Left ventricle myocardium inferior (tissue), 1 donor: ENCODE results near the gene CHST13. TPM values are rescaled to one million over a fixed set of nuclear protein-coding genes. Genes with fewer than 3 reads are reported as not detected.

Experiments
- DNase-seq: peaks from one replicate; pipeline ENCODE4 v3.0.0-alpha.2; 2020
- H3K27ac ChIP-seq: fragments of 200-600 bp; replicated peaks from 2 replicates; pipeline ENCODE4 v1.8.0; 2021
- H3K27me3 ChIP-seq: fragments of 200-600 bp; 2 replicates; pipeline ENCODE4 v1.8.0; 2021; ENCODE audit warnings: low read depth
- H3K36me3 ChIP-seq: fragments of 200-600 bp; 2 replicates; pipeline ENCODE4 v1.8.0; 2021
- H3K4me1 ChIP-seq: fragments of 200-600 bp; 2 replicates; pipeline ENCODE4 v1.8.0; 2021
- H3K4me3 ChIP-seq: fragments of 200-600 bp; 2 replicates; pipeline ENCODE4 v1.8.0; 2021; ENCODE audit warnings: mild to moderate bottlenecking, moderate library complexity
- H3K9me3 ChIP-seq: fragments of 200-600 bp; replicated peaks from 2 replicates; pipeline ENCODE4 v1.8.0; 2021
- intact Hi-C: fragments of 100-400 bp; cut with micrococcal nuclease; formaldehyde crosslinking; loops from one replicate; pipeline ENCODE4 v1.11.0; 2022
- total RNA-seq: library from RNA; stranded (reverse); fragmentation: NEBNext Ultra II Directional; extraction: Animal tissue kit (Norgen Biotek cat#: 25700); gene quantifications from one replicate; pipeline ENCODE4 v1.2.1, GENCODE V29; 2021
- TF ChIP-seq, protein P1 (sequence below): fragments of 200-600 bp; IDR thresholded peaks from 2 replicates; pipeline ENCODE4 v1.8.0; 2021; ENCODE audit warnings: antibody characterized with exemption, mild to moderate bottlenecking, borderline replicate concordance
- donor health status: DM: no; HTN: yes; CAD: no; lungs with severe emphysema.

Gene CHST13
- total RNA-seq, 1 donor from 2014 or later: 0.11 TPM

- no peak for DNase-seq
- Histone ChIP-seq H3K4me1 (peaks cover 10% of the 10 kb centered on the region), H3K4me3 (peak overlapping the region; percentile 6), H3K27me3 (peaks cover 55% of the 10 kb centered on the region), H3K36me3 (no peaks in the 10 kb centered on the region), H3K27ac (no peak overlapping the region), H3K9me3 (no peaks in the 10 kb centered on the region)
- TF ChIP-seq, protein P1, sequence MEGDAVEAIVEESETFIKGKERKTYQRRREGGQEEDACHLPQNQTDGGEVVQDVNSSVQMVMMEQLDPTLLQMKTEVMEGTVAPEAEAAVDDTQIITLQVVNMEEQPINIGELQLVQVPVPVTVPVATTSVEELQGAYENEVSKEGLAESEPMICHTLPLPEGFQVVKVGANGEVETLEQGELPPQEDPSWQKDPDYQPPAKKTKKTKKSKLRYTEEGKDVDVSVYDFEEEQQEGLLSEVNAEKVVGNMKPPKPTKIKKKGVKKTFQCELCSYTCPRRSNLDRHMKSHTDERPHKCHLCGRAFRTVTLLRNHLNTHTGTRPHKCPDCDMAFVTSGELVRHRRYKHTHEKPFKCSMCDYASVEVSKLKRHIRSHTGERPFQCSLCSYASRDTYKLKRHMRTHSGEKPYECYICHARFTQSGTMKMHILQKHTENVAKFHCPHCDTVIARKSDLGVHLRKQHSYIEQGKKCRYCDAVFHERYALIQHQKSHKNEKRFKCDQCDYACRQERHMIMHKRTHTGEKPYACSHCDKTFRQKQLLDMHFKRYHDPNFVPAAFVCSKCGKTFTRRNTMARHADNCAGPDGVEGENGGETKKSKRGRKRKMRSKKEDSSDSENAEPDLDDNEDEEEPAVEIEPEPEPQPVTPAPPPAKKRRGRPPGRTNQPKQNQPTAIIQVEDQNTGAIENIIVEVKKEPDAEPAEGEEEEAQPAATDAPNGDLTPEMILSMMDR: no peak
- intact Hi-C loops: no loop called here
Observed at GRCh38 chr3:126541628-126542339, 17.8 kb downstream of the CHST13 start.

DNA sequence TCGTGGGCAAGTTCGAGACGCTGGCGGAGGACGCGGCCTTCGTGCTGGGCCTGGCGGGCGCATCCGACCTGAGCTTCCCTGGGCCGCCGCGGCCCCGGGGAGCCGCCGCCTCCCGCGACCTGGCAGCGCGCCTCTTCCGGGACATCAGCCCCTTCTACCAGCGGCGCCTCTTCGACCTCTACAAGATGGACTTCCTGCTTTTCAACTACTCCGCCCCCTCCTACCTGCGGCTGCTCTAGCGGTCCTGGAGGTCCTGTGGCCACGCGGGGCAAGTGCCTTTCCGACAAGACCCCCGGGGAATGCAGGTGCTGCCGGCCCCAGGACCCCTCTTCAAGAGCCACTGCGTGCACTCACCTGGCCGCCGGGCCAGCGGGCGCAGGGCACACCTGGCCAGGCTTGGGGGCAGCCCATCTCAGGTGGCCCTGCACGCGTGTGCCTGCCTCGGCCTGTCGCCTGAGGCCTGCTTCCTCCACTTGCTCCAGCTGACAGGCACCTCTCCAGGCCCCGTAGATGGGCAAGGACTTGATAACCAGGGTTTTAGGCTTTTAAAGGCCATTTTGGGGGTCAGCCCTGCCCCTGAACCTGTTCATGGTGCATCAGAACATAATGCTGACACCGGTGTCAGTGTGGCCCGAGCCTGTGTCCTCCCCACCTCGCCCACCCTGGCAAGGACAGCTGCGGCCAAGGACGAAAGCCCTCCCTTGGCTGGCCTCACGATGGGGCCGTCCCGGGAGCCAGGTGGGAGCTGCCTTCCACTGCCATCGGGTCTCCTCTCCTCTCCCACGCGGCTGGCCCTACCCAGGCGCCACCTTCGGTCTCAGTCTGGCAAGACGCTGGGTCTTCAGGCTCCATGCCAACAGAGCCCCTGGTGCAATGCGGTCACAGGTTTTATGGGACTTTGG is 18.6 kb downstream of the CHST13 start:
- Histone ChIP-seq H3K9me3 (no peaks in the 10 kb centered on the region), H3K4me1 (peaks cover 10% of the 10 kb centered on the region), H3K27me3 (peaks cover 48% of the 10 kb centered on the region), H3K4me3 (no peak overlapping the region), H3K36me3 (no peaks in the 10 kb centered on the region), H3K27ac (no peak overlapping the region)
- no peak for DNase-seq
- TF ChIP-seq, protein P1: no peak
- intact Hi-C loops: no loop called here

GRCh38 chr3:126543457-126544061 is 19.6 kb downstream of the CHST13 start:
- intact Hi-C loops: no loop called here
- peaks cover 10% of the 10 kb centered on the region for H3K4me1 ChIP-seq
- H3K36me3 ChIP-seq: no peaks in the 10 kb centered on the region
- H3K9me3 ChIP-seq: no peaks in the 10 kb centered on the region
- peaks cover 46% of the 10 kb centered on the region for H3K27me3 ChIP-seq
- no peak overlapping the region for H3K27ac ChIP-seq
- TF ChIP-seq, protein P1: no peak
- no peak for DNase-seq
- no peak overlapping the region for H3K4me3 ChIP-seq

DNA sequence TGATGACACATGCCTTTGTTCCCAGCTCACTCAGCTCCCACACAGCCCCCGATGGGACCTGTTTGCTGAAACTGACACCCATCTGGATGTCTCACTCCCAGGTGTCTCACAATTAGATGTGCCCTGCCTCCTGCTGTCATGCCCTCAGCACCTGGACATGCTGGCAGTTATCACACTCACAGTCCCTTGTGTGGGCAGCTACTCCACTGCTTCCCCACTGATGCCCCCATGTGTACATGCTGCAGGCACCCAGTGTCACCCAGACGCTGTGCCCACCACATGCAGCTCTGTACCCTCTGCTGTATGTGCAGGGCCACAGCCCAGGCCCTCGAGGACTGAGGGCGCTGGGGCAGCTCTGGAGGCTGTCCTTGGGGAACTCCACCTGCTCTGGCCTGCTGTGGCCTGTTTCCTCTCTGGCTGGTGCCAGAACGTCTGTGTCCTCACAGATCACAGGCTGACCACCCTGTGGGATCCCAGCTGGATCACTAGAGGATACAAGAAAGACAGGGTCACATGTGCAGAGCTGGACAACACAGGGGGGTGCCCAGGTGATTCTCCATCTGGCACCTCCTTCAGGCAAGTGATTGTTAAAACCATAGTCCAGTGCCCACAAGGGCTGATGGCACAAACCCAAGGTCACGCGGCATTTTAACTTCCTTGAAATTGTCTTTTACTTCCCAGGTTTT is 20.8 kb downstream of the CHST13 start:
- no peak overlapping the region for H3K27ac ChIP-seq
- H3K9me3 ChIP-seq: no peaks in the 10 kb centered on the region
- DNase-seq: no peak
- H3K4me3 ChIP-seq: no peak overlapping the region
- peaks cover 49% of the 10 kb centered on the region for H3K27me3 ChIP-seq
- intact Hi-C loops: no loop called here
- peaks cover 11% of the 10 kb centered on the region for H3K4me1 ChIP-seq
- TF ChIP-seq, protein P1: no peak
- H3K36me3 ChIP-seq: no peaks in the 10 kb centered on the region

DNA sequence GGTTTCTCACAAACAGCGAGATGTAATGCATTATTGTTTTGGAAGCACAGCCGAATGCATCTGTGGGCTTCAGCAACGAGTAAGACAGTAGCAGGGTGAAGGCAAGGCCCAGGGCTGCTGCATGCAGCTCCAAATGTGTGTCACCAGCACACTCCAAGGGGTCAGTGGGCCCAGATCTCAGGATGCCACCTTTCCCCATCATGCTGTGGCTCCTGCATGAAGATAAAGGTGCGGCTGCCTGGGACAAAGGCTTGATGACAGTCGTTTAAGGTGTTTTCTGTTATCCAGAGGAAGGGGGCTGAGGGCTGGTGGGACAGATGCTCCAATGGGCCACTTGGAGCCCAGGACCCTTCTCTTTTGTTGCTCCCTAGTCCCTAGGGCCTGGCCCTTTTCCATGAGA is 21.6 kb downstream of the CHST13 start:
- intact Hi-C loops: no loop called here
- Histone ChIP-seq H3K4me3 (no peak overlapping the region), H3K36me3 (no peaks in the 10 kb centered on the region), H3K27me3 (peaks cover 42% of the 10 kb centered on the region), H3K27ac (no peak overlapping the region), H3K9me3 (no peaks in the 10 kb centered on the region), H3K4me1 (peaks cover 17% of the 10 kb centered on the region)
- TF ChIP-seq, protein P1: no peak
- no peak for DNase-seq
